ENCODE measurements around the gene ZMYND10. TPM values are rescaled to one million over a fixed set of nuclear protein-coding genes. Genes with fewer than 3 reads are reported as not detected.

Gene ZMYND10
- total RNA-seq, 4 donors from 2014 or later: not detected

DNA sequence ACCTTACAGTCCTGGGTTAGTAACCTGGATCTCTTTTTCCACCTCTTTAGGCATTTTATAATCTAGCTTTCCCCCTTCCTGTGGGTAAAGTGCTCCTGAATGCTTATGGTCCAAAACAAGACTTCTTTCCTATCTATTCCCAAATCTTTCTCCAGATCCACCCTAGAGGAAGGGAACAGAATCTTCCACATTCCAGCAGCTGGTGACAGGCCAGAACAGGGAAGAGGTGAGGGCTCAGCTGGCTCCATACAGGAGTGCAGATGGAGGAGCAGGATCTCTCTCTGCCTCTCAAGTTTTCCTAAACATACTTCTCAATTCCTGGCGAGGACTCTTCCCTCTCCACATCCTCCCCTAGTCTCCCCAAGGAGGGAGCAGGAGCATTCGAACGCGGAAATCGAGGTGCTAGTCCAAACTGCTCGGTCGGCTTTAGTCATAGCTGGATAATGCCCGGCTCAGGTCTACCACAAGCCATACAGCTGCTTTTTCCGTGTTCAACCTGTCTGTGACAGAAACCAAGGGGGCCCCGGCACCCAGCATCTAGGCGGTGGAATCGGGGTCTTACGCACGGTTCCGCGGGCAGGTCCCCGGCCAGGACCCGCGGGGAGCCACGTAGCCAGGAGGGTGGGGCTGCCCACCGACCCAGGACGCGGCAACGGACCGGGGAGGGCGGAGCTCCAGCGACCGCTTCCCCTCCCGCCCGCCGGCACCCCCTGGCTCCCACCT, 8.9 kb downstream of the ZMYND10 start:
- WGBS, 2 donors (ENCODE audit: low coverage in 1 of 2): 1% methylated on average over 21 of the region's 31 CpGs; no CpG with 5 or more reads in 1 of the 2 donors
- intact Hi-C loops (cut with DNase I; ENCODE audit: low total_unique reads) (loop anchor here (10.0 kb wide), 1 partner anchor 1948 kb away; the partner anchor contains the start of gene GLYCTK), in situ Hi-C loops (cut with MboI; ENCODE audit: low pct_ligation_motif_present in 1 of 4, low pct_unique_long_range_greater_than_20kb in 1 of 4, low sequenced_read_pairs in 3 of 4) (no loop called here)
- Histone ChIP-seq H3K4me3 (peak overlapping the region; percentile 49 to 91 (median 60)), H3K36me3 (peaks cover 0 to 1% (median under 1%) of the 10 kb centered on the region in 4 donors), H3K27me3 (no peaks in the 10 kb centered on the region), H3K27ac (peak overlapping the region; percentile 93 to 99 (median 98)), H3K9me3 (no peaks in the 10 kb centered on the region), H3K4me1 (peaks cover 26 to 71% (median 58%) of the 10 kb centered on the region in 4 donors)
- DNase-seq: no peak
- TF ChIP-seq, protein P1, sequence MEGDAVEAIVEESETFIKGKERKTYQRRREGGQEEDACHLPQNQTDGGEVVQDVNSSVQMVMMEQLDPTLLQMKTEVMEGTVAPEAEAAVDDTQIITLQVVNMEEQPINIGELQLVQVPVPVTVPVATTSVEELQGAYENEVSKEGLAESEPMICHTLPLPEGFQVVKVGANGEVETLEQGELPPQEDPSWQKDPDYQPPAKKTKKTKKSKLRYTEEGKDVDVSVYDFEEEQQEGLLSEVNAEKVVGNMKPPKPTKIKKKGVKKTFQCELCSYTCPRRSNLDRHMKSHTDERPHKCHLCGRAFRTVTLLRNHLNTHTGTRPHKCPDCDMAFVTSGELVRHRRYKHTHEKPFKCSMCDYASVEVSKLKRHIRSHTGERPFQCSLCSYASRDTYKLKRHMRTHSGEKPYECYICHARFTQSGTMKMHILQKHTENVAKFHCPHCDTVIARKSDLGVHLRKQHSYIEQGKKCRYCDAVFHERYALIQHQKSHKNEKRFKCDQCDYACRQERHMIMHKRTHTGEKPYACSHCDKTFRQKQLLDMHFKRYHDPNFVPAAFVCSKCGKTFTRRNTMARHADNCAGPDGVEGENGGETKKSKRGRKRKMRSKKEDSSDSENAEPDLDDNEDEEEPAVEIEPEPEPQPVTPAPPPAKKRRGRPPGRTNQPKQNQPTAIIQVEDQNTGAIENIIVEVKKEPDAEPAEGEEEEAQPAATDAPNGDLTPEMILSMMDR (IDR thresholded peaks at IDR 0.05): peak in 1 of 5 experiments; percentile 26
- TF ChIP-seq EP300 (IDR thresholded peaks at IDR 0.05; ENCODE audit: low read depth) (no peak), POLR2A (IDR thresholded peaks at IDR 0.05) (no peak), POLR2AphosphoS5 (IDR thresholded peaks at IDR 0.05) (no peak)

GRCh38 chr3:50334339-50335075, 11.0 kb downstream of the ZMYND10 start:
- Histone ChIP-seq H3K27ac (peak overlapping the region; percentile 93 to 99 (median 98)), H3K4me3 (no peak overlapping the region), H3K4me1 (peaks cover 20 to 50% (median 43%) of the 10 kb centered on the region in 4 donors), H3K36me3 (peaks cover 0 to 21% (median 5%) of the 10 kb centered on the region in 4 donors), H3K27me3 (no peaks in the 10 kb centered on the region), H3K9me3 (no peaks in the 10 kb centered on the region)
- 44 to 60% methylated on average over 2 to 5 of the region's 5 CpGs for WGBS, 2 donors (ENCODE audit: low coverage in 1 of 2)
- in situ Hi-C loops (cut with MboI; ENCODE audit: low pct_ligation_motif_present in 1 of 4, low pct_unique_long_range_greater_than_20kb in 1 of 4, low sequenced_read_pairs in 3 of 4) (no loop called here), intact Hi-C loops (cut with DNase I; ENCODE audit: low total_unique reads) (loop anchor here (10.0 kb wide), 1 partner anchor 1950 kb away; the partner anchor contains the start of gene GLYCTK)
- TF ChIP-seq EP300 (IDR thresholded peaks at IDR 0.05; ENCODE audit: low read depth): no peak
- TF ChIP-seq, protein P1 (IDR thresholded peaks at IDR 0.05): no peak
- TF ChIP-seq POLR2A (IDR thresholded peaks at IDR 0.05): no peak
- no peak for TF ChIP-seq POLR2AphosphoS5 (IDR thresholded peaks at IDR 0.05)
- no peak for DNase-seq

DNA sequence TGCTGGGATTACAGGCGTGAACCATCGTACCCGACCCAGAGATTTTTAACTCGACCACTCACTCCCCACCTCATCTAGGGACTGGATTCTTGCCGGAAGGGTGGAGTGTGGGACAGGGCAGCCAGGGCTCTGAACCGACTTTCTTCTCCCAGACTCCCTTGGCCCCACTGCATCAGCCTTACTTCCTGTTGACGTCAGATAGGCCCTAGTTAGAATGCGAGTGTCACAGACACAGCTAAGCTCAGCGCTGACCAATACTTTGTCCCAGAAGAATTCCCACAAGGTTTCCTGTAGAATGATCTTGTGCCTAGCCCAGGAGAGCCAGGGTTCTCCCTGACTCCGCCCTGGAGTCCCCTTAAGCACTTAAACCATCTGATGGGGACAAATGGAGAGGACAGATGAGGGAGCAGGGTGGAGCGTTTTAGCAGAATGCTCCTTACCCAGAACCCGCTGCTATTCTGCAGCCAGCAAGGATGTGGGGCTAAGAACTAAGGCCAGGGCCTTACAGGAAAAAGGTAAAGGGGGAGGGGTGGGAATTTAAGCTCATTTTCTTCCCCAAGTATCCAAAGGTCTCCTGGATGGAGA, 11.7 kb downstream of the ZMYND10 start:
- Histone ChIP-seq H3K36me3 (peaks cover 0 to 22% (median 5%) of the 10 kb centered on the region in 4 donors), H3K27me3 (no peaks in the 10 kb centered on the region), H3K9me3 (no peaks in the 10 kb centered on the region), H3K4me3 (no peak overlapping the region), H3K27ac (peak overlapping the region; percentile 93 to 99 (median 98)), H3K4me1 (peaks cover 20 to 50% (median 44%) of the 10 kb centered on the region in 4 donors)
- DNase-seq: no peak
- intact Hi-C loops (cut with DNase I; ENCODE audit: low total_unique reads) (loop anchor here (10.0 kb wide), 1 partner anchor 1951 kb away; the partner anchor contains the start of gene GLYCTK), in situ Hi-C loops (cut with MboI; ENCODE audit: low pct_ligation_motif_present in 1 of 4, low pct_unique_long_range_greater_than_20kb in 1 of 4, low sequenced_read_pairs in 3 of 4) (no loop called here)
- TF ChIP-seq POLR2A (IDR thresholded peaks at IDR 0.05) (no peak), POLR2AphosphoS5 (IDR thresholded peaks at IDR 0.05) (no peak), EP300 (IDR thresholded peaks at IDR 0.05; ENCODE audit: low read depth) (no peak)
- TF ChIP-seq, protein P1 (IDR thresholded peaks at IDR 0.05): no peak
- WGBS, 2 donors (ENCODE audit: low coverage in 1 of 2): 66 to 93% methylated on average over 5 to 12 of the region's 12 CpGs
